HG03460 (cell line): Measurements from ENCODE around the gene CORO7.

Experiments
- ATAC-seq: cut with Tn5 transposase; IDR thresholded peaks from one replicate; pipeline ENCODE4 v1.9.1; 2021; ENCODE audit not compliant: unreplicated experiment

CORO7 gene

DNA sequence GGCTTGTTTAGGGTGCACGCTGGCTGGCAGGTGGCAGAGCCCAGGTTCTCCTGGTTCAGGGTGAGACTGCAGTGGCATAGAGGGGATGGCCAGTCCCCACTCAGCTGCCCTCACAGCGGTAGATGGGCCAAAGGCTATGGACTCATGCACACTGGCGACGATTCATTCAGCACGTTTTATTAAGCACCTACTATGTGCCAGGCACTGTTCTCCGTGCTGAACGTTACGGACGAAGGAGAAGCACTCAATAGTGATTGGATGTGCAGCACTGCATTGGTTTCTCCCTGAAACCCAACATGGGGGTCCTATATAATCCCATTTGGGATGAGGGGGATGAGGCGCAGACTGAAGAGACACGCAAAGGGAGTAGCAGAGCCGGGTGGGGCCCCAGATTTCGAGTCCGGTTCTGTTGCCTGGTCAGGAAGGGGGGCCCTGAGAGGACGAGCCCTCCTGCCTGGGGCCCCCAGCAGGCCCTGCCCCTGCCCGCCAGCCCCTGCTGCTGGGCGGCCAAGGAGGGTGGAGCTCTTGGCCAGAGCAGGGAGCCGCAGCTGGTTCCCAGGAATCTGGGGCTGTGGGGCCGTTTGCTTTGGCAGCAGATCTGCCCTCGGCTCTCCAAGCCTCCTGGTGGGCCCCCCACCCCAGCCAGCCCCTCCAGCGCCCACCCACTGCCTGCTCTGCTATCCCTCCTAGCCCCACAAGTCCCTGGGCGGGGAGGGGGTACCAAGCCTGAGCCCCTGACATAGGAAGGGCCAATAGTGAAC is 91.7 kb downstream of the CORO7 start:
- no peak for ATAC-seq

DNA sequence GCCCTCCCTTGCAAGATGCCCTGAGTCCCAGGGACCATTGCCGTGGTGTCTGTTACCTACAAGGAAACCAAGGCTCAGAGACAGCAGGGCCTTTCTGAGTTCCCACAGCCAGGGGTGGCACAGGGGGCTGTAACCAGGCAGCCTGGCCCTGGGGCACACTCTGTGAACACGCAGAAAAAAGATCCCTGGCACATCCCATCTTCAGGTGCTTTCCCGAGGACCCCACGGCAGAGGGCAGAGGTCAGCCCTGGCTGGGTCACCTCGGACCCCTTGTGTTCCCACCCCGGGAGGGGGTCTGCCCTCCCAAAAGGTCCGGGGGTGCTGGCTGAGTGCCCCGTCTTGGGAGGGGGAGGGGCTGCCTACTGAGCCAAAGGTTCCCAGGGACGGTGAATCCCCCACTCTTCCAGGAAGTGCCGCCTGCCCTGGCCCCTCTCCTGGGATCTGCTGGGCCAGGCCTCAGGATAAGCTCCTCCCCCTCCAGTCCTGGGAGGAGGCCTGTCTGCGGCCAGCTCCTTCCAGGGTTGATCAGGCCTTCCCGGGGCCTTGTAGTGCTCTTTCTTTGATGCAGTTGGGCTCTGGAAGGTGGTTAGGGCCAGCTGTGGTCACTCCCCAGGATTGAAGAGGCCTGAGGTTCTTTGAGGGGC is 92.4 kb downstream of the CORO7 start:
- no peak for ATAC-seq

GRCh38 chr16:4323071-4323844 is 93.1 kb downstream of the CORO7 start:
- ATAC-seq, result no peak

DNA sequence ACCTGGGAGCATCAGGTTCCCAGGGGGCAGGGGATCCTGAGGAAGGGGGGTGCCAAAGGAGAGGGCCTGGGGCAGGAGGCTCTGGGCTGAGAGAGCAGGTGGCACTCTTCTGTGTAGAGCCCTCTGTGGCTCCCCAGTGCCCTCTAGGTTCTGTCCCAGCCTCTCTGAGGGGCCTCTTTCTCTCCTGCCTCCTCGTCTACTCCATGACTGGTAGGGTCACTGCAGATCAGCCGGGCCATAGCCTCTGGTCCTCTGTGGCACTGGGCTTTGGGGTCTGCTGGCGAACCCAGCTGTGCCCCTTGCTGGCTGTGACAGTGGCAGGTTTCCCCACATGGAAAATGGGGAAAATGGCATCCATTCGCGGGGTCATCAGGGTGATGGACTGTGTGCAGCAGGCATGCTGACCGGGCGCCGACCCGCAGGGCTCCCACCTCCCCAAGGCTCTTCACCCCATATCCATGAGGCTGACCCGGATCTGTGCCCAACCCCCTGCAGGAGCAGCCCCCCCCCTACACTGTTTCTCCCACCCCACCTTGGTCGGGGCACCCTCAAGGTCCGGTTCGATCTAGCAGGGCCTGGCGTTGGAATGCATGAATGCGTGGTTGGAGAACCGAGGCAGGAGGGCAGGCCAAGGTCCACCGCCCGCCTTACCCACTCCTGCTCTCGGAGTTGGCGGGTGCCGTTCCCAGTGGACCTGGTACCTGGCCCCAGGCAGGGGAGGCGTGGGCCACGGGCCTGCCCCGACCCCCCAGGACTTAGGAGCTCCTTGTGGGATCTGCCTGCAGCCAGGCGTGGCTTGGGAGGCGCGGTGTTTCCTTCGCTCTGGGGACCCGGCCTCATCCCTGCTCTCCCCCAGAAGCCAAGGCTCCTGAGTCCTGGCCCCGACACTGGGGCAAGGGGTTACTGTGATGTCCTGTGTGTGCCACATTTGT is 94.0 kb downstream of the CORO7 start:
- no peak for ATAC-seq

- ATAC-seq, result no peak
Observed at GRCh38 chr16:4321286-4322120, 94.9 kb downstream of the CORO7 start.

- ATAC-seq, result no peak
Observed at GRCh38 chr16:4320571-4321137, 95.7 kb downstream of the CORO7 start.

DNA sequence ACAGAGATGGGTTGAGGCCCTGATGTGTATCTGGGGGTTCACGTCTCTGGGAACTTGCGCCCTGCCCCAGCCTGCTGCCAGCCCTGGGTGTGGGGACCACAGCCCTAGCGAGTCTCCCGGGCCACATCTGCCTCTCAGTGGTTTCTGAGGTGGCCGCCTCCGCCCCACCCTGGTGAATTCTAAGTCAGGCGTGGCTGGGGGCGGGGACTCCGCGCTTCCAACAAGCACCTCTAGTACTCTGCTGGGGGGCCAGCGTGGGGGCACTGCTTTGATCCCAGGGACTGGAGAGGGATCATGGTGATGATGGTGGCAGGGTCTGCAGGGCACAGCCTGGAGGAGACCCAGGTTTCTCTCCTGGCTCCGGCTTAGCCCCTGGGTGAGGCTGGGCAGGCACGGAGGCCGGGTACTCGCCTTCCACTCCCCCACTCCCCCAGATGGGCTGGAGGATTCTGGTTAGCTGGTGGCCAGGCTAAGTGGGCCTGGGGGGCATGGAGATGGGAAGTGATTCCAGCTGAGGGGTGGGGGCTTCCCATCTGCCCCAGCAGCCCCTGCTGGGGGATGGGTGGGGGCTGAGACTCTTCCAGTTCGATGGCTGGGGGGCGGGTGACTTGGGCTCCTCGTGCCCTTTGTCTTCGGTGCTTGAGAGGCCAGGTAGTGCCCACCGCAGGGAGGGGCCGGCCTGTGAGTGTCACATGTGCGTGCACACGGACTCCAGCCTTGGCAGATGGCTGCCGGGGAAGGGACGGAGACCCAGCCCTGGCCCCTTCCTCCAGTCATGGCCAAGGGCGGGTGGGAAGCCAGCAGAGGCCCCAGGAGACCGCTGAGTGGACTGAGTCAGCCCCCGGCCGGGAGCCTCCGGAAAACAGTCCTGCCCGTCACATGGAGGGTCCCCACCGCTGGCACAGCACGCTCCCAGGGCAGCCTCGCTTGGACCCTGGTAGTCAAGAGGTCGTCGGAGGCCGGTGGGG is 96.7 kb downstream of the CORO7 start:
- ATAC-seq, result no peak

DNA sequence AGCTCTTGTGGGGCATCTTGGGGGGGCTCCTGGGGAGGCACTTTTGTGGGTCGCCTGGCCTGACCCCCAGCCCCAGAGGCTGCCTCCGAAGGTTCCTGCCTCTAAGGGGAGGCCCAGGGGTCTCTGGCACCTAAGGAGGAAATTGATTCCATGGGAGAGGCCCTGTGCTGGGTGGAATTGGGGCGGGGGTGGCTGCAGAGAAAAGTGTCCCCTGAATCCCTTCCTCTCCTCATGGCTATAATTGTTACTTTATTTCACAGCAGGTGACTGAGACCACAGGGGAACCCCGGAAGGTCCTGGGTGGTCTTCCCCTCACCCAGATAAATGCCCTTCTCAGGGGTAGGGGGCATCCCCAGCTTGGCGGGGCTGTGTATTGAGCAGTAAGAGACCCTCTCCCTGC is 97.4 kb downstream of the CORO7 start:
- ATAC-seq, result no peak

- no peak for ATAC-seq
Observed at GRCh38 chr16:4318451-4318910, 97.9 kb downstream of the CORO7 start.

DNA sequence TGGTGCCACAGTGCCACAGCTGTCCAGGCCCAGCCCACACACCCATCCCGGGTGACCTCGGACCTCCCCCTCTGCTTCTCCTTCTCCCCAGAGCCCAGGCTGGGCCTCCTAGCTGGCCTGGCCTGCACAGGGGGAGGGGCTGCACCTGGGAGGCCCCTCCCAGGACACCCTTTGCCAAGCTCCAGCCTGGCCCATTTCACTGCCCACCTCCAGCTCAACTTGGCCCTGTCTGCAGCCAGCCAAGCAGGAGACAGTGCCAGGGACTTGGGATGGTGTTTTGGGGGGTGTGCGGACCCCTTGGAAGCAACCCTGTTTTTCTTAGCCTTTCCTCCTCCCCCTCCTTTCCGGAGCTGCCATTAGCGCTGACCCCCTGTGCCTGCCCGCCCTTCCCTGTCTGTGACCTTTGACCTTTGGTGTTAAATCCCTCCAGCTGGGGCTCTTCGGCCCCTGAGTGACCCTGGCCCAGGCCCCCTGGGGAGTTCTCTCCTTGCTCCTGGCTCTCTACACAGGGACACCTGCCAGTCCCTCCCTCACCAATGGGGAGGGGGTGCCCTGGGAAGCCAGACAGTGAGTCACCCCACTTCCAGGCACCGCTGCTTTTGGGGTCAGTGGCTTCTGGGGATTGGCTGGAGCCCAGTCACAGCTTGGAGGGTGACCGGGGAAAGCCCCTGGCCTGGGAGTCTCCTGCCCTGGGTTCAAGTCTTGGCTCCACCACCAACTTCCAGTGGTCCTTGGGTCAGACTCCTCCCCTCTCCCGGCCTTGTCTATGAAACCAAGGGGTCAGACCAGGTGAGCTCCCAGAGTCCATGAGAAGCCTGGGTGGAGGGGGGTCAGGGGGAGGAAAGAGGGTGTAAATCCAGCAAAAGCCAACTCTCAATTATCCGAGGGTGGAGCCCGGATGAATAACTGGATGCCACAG is 98.6 kb downstream of the CORO7 start:
- ATAC-seq, result no peak

DNA sequence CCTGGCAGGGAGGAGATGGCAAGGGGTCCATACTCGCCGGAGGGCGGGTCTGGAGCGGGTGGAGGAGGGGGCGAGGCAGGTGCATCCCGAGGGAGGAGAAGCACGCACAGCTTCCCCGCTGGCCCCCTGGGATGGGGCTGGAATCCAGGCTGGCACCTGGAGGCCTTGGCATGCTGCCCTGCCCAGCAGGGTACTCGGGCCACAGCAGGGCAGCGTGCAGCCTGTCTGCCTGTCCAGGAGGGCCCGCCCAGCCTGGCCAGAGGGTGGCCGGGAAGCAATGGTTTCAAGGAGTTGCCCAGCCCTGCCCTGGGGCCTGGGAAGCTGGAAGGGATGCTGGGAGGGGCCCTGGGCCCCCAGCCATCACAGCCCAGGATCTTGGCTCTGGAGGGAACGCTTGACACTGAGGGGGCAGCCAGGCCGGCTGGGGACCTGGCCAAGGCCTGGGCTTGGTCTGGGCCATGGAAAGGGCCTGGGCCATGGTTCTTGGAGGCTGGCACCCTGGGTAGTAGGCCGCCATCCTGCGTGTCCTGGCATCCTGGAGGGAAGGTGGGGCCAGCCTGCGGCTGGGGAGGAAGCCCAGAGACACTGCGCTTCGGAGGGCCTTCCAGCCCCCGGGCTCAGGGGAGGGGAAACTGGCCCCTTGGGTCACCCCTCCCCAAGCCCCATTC is 99.4 kb downstream of the CORO7 start:
- no peak for ATAC-seq

- no peak for ATAC-seq
Observed at GRCh38 chr16:4316108-4316863, 100.1 kb downstream of the CORO7 start.

GRCh38 chr16:4315186-4316107 is 100.9 kb downstream of the CORO7 start, which contains the start of gene GLIS2:
Gene GLIS2 (plus strand): TSS chr16:4316067. CDS start chr16:4332281, 16,214 bp downstream.
- no peak for ATAC-seq

DNA sequence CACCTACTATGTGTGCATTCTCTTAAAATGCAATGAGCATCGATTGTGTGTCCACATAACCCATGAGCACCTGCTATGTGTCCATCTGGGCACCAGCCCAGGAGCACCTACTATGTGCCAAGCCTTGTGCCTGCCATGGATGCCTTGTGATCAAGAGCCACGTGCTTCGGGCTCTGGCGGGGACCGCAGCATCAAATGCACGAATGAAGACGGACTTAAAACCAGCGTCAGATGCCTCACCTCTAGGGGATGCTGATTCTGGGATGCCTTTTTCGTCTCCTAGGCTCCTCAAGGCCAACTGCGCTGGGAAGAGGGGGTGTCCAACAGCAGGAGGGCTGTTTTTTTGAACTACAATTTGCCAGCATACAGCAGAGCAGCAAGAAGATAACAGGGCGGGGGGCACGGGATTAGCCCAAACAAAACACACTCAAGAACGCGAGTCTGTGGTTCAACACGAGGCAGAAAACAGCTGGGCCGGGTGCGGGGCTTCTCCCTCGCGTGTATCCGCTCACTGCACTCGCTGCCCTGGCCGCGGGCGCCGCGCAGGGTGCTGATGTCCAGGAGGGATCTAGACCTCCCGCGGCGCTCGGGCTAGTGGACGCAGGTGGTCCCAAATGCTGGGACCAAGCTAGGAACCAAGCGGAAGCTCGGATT is 101.7 kb downstream of the CORO7 start:
- no peak for ATAC-seq
